ENCODE results near the gene XRN1.

DNA sequence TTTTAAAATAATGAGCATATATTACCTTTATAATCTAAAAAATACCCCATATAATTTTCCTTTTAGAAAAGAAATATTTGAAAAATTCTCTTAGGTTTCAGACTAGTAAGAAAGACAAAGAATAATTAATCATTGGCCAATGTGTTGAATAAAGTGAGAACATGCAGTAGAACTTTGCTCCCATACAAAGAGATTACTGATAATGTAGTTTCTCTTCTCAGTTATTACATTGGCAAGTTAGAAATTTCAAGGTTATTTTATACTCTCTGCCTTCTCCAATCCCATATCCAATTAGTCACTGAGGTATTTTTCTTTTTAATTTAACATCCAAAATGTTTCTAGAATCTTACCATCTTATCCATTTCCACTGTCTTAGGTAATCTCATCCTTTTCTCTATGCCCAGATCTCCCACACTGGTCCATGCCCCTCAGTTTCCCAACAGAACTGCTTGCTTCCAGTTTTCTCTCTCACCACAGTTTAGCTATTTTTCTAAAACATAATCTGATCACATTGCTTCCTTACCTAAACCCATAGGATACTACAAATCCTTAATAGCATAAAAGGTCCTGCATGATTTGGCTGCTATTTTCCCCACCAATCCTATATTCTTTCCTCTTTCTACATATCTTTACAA is 10.8 kb downstream of the XRN1 start:
- TF ChIP-seq, protein P1, sequence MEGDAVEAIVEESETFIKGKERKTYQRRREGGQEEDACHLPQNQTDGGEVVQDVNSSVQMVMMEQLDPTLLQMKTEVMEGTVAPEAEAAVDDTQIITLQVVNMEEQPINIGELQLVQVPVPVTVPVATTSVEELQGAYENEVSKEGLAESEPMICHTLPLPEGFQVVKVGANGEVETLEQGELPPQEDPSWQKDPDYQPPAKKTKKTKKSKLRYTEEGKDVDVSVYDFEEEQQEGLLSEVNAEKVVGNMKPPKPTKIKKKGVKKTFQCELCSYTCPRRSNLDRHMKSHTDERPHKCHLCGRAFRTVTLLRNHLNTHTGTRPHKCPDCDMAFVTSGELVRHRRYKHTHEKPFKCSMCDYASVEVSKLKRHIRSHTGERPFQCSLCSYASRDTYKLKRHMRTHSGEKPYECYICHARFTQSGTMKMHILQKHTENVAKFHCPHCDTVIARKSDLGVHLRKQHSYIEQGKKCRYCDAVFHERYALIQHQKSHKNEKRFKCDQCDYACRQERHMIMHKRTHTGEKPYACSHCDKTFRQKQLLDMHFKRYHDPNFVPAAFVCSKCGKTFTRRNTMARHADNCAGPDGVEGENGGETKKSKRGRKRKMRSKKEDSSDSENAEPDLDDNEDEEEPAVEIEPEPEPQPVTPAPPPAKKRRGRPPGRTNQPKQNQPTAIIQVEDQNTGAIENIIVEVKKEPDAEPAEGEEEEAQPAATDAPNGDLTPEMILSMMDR (IDR thresholded peaks at IDR 0.05) = no peak
- TF ChIP-seq EZH2 (IDR thresholded peaks at IDR 0.05; ENCODE audit: borderline replicate concordance, insufficient read depth, low read depth, low read length, poor library complexity, severe bottlenecking) = no peak
